Suprapubic skin (tissue), 4 donors: ENCODE results near the gene CHMP2B. TPM values are rescaled to one million over a fixed set of nuclear protein-coding genes. Genes with fewer than 3 reads are reported as not detected.
"Not testable (repeated sequence)": the region's sequence is repeated elsewhere in the genome, so short reads cannot be mapped to it uniquely, and the experiment has no call there.

Experiments used
- DNase-seq, 2 donors: peaks; one replicate each; pipeline ENCODE4 v3.0.0-alpha.2; 2019; ENCODE audit warnings: low spot score in 2 of 2
- H3K27ac ChIP-seq: fragments of 200-600 bp; sonication (generic); one replicate; pipeline ENCODE4 v1.5.1; 2019
- H3K27me3 ChIP-seq: fragments of 200-600 bp; sonication (generic); one replicate; pipeline ENCODE4 v1.5.1; 2019
- H3K36me3 ChIP-seq: fragments of 200-600 bp; sonication (generic); one replicate; pipeline ENCODE4 v1.5.1; 2019
- H3K4me1 ChIP-seq: fragments of 200-600 bp; sonication (generic); one replicate; pipeline ENCODE4 v1.5.1; 2019
- H3K4me3 ChIP-seq: fragments of 200-600 bp; sonication (generic); one replicate; pipeline ENCODE4 v1.5.1; 2019; ENCODE audit warnings: mild to moderate bottlenecking
- H3K9me3 ChIP-seq: fragments of 200-600 bp; sonication (generic); one replicate; pipeline ENCODE4 v1.5.1; 2019
- EP300 ChIP-seq: sonication (generic); formaldehyde crosslinking; IDR thresholded peaks from one replicate; pipeline ENCODE4 v1.6.1; 2017; ENCODE audit warnings: antibody characterized with exemption
- POLR2A ChIP-seq, 2 donors: fragments of 450-650 bp; IDR thresholded peaks; one replicate each; pipeline ENCODE4 v1.6.1; 2017; ENCODE audit warnings: antibody characterized with exemption in 2 of 2, mild to moderate bottlenecking in 2 of 2, moderate library complexity in 2 of 2
- POLR2AphosphoS5 ChIP-seq, 3 donors: sonication (generic); formaldehyde crosslinking; IDR thresholded peaks; one replicate each; pipeline ENCODE4 v1.6.1; 2017; ENCODE audit warnings: antibody characterized with exemption in 3 of 3
- WGBS: methylation state at CpG from one replicate; pipeline ENCODE4 v1.1.5; 2018; 5-methylcytosine and 5-hydroxymethylcytosine counted together
- total RNA-seq, 4 donors: library from RNA; depleted of rRNA; stranded (reverse); fragments of >200 nt; gene quantifications; one replicate each; pipeline ENCODE4 v1.1.0, GENCODE V29; 2016
- TF ChIP-seq, protein P1 (sequence below), 2 donors: fragments of 200-600 bp in 1 of 2; fragments of 450-650 bp in 1 of 2; sonication (generic) in 1 of 2; IDR thresholded peaks; one replicate each; pipeline ENCODE4 v1.5.1; 2016 to 2019; ENCODE audit warnings: antibody characterized with exemption in 2 of 2, mild to moderate bottlenecking in 1 of 2, moderate library complexity in 1 of 2

The CHMP2B gene
- total RNA-seq, 4 donors from 2014 or later = 27.4 to 43.5 (median 31.1) TPM

DNA sequence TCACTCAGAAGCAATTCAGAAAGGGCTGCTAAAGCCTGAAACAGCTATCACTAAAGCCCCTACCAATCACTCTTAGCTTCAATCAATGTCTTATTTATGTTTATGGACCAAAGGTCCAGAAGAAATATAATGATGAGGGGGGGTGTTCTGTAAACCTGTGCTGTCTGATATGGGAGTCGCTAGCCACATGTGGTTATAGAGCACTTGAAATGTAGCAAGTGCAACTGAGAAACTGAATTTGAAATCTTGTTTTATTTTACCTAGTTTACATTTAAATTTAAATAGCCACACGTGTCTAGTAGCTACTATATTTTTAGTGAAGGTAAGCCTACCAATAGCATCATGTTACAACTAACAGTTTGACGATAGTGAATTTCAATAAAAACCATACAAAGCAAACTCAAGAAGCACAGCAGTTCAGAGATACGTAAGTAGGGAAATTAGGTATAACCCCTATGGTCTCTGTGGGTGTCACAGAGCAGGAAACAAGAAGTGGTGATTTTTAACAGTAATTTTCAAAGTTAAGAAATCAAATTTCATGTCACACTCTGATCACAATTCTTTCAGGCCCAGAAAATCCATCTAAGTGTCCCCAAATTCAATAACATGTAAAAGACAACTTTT, 45.7 kb downstream of the CHMP2B start:
- Histone ChIP-seq H3K27ac (no peak overlapping the region), H3K27me3 (no peaks in the 10 kb centered on the region), H3K36me3 (no peaks in the 10 kb centered on the region), H3K9me3 (no peaks in the 10 kb centered on the region), H3K4me1 (no peaks in the 10 kb centered on the region), H3K4me3 (no peak overlapping the region)
- TF ChIP-seq POLR2A (IDR thresholded peaks at IDR 0.05) (no peak), POLR2AphosphoS5 (IDR thresholded peaks at IDR 0.05) (no peak), EP300 (no peak)
- TF ChIP-seq, protein P1, sequence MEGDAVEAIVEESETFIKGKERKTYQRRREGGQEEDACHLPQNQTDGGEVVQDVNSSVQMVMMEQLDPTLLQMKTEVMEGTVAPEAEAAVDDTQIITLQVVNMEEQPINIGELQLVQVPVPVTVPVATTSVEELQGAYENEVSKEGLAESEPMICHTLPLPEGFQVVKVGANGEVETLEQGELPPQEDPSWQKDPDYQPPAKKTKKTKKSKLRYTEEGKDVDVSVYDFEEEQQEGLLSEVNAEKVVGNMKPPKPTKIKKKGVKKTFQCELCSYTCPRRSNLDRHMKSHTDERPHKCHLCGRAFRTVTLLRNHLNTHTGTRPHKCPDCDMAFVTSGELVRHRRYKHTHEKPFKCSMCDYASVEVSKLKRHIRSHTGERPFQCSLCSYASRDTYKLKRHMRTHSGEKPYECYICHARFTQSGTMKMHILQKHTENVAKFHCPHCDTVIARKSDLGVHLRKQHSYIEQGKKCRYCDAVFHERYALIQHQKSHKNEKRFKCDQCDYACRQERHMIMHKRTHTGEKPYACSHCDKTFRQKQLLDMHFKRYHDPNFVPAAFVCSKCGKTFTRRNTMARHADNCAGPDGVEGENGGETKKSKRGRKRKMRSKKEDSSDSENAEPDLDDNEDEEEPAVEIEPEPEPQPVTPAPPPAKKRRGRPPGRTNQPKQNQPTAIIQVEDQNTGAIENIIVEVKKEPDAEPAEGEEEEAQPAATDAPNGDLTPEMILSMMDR (IDR thresholded peaks at IDR 0.05) = no peak
- WGBS = 89% methylated on average over 4 of the region's 4 CpGs
- no peak for DNase-seq

DNA sequence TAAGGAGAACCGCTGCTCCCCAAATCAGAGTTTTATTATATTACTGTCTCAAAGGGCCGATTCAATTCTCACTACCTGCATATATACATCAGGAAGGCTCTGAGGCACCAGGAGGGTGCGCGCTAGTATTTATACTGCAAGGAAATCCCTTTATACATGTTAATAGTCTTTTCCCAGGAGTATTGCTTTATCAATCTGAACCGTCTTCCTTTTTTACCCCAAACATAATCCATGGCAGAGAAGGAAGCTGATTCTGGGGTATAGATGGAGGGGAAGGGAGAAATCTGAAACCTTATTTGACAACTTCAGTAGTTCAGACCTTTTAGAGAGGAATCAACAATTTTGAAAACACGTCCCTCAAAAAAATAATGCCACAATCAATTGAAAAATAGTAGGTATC, 49.4 kb downstream of the CHMP2B start, which contains the start of gene POU1F1:
Gene POU1F1, minus strand, starts transcription at position 101 of the 400 bp plus-strand sequence. CDS start 122 bp downstream, outside the sequence.
- 88% methylated on average over 6 of the region's 6 CpGs for WGBS

DNA sequence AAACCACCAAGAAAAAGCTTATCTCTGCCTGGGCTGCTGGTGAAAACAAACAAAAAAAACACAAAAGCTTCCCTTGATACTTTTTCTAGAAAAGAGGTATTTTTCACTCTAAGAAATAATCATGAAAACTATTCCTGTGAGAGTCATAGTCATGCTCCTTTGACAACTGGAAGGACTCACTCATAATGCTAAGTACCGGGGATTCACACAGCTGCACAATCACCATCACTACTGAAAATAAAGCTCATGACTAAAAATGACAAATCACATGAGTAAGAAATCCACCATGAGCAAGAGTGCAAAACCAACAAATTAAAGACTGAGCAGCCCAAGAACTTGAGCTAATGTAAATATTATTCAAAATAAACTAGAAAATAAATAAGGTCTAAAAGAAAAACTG, 59.9 kb downstream of the CHMP2B start:
- TF ChIP-seq POLR2AphosphoS5 (IDR thresholded peaks at IDR 0.05) = no peak
- no peak for TF ChIP-seq EP300
- TF ChIP-seq, protein P1 (IDR thresholded peaks at IDR 0.05) = no peak
- no peak for TF ChIP-seq POLR2A (IDR thresholded peaks at IDR 0.05)
- no peak for DNase-seq
- Histone ChIP-seq H3K4me1 (no peaks in the 10 kb centered on the region), H3K27me3 (no peaks in the 10 kb centered on the region), H3K27ac (no peak overlapping the region), H3K36me3 (no peaks in the 10 kb centered on the region), H3K4me3 (no peak overlapping the region), H3K9me3 (no peaks in the 10 kb centered on the region)
- 92% methylated on average over 1 of the region's 1 CpG for WGBS

More for the DNA sequence above, 49.4 kb downstream of the CHMP2B start, which contains the start of gene POU1F1:
- DNase-seq = no peak
- TF ChIP-seq EP300 = no peak
- TF ChIP-seq POLR2AphosphoS5 (IDR thresholded peaks at IDR 0.05) = no peak
- TF ChIP-seq, protein P1 (IDR thresholded peaks at IDR 0.05) = no peak
- TF ChIP-seq POLR2A (IDR thresholded peaks at IDR 0.05) = no peak
- Histone ChIP-seq H3K4me1 (no peaks in the 10 kb centered on the region), H3K27ac (no peak within 1 kb of the TSS), H3K27me3 (no peaks in the 10 kb centered on the region), H3K4me3 (no peak within 1 kb of the TSS), H3K36me3 (no peaks in the 10 kb centered on the region), H3K9me3 (no peaks in the 10 kb centered on the region)

DNA sequence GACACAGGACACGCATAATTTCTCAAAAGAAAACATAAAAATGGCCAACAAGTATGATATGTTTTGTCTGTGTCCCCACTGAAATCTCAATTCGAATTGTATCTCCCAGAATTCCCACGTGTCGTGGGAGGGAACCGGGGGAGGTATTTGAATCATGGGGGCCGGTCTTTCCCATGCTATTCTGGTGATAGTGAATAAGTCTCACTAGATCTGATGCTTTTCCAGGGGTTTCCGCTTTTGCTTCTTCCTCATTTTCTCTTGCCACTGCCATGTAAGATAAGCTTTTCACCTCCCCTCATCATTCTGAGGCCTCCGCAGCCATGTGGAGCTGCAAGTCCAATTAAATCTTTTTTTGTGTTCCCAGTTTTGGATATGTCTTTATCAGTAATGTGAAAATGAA, 61.3 kb downstream of the CHMP2B start:
- Histone ChIP-seq H3K9me3 (no peaks in the 10 kb centered on the region), H3K27me3 (no peaks in the 10 kb centered on the region), H3K4me3 (no peak overlapping the region), H3K4me1 (no peaks in the 10 kb centered on the region), H3K36me3 (no peaks in the 10 kb centered on the region), H3K27ac (no peak overlapping the region)
- DNase-seq = no peak
- TF ChIP-seq, protein P1 (IDR thresholded peaks at IDR 0.05) = no peak
- TF ChIP-seq POLR2AphosphoS5 (IDR thresholded peaks at IDR 0.05) (no peak), EP300 (no peak), POLR2A (IDR thresholded peaks at IDR 0.05) (no peak)
- 93% methylated on average over 8 of the region's 8 CpGs for WGBS

DNA sequence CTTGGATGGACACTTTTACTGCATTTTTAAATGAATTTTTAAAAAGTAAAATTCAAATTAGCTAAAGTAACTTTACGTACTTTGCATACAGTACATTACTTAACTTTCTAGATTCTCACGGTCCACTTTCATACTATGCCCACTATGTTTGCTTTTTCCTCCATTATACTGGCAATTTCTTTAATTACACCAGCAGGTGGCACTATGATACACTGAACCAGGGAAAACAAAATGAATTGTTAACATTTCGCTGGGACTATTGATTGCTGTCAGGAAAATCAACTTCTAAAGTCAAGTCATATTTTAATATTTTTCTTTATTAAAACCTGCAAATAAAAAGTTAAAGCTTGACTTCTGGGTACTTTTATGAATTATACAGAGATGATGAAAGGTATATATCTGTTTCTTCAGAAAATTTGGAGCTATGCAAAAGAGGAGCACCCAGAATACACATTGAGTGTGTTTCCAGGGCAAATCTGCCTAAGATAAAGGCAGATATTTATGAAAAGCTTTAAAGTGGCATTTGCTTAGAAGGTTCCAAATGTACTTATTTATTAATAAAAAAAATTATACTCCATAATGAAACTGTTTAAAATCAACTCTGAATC, 71.1 kb downstream of the CHMP2B start:
- no peaks in the 10 kb centered on the region for H3K9me3 ChIP-seq
- DNase-seq = no peak
- H3K27ac ChIP-seq = no peak overlapping the region
- no peaks in the 10 kb centered on the region for H3K4me1 ChIP-seq
- 14% methylated on average over 3 of the region's 3 CpGs for WGBS
- TF ChIP-seq POLR2AphosphoS5 (IDR thresholded peaks at IDR 0.05) (no peak), POLR2A (IDR thresholded peaks at IDR 0.05) (no peak), EP300 (no peak)
- TF ChIP-seq, protein P1 (IDR thresholded peaks at IDR 0.05) = peak; percentile 21 to 39
- no peak overlapping the region for H3K4me3 ChIP-seq
- H3K27me3 ChIP-seq = no peaks in the 10 kb centered on the region
- no peaks in the 10 kb centered on the region for H3K36me3 ChIP-seq

DNA sequence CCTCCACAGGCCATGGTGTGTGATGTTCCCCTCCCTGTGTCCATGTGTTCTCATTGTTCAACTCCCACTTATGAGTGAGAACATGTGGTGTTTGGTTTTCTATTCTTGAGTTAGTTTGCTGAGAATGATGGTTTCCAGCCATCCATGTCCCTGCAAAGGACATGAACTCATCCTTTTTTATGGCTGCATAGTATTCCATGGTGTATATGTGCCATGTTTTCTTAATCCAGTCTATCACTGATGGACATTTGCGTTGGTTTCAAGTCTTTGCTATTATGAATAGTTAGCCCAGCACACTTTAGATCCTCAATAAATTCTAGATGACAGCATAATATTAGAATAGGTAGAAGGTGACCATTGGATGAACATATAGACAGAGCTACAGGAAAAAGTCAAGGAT, 77.9 kb downstream of the CHMP2B start:
- H3K27me3 ChIP-seq, H3K9me3 ChIP-seq, H3K27ac ChIP-seq, DNase-seq, H3K4me3 ChIP-seq, H3K36me3 ChIP-seq, H3K4me1 ChIP-seq: not testable (repeated sequence)
- 90% methylated on average over 1 of the region's 1 CpG for WGBS
